T1000 (cell line): ENCODE data around the gene GATA6.
"Not testable (repeated sequence)": the region's sequence is repeated elsewhere in the genome, so short reads cannot be mapped to it uniquely, and the experiment has no call there.

Source experiments
- DNase-seq: peaks from one replicate; lab custom pipeline; 2025; ENCODE audit warnings: mixed read lengths; lab: John Stamatoyannopoulos, UW

GATA6 gene

DNA sequence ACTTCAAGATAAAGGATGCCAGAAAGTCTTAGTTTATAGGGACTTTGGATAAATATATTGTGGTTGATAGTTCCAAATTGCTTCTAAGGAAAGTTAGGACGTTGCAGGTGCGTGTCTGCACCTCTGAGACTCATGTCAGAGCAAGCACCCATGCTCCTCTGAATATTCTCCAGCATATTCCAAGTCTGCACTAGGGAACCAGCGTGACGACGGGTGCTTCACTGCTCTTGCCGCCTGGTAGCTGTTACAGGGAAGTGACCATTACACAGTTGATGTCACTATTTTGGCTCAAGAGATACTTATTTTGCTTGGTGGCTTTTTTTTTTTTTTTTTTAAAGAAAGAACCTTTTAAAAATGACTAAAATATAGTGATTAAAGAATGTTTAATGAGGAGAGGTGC is 35.6 kb downstream of the GATA6 start:
- DNase-seq, result no peak

DNA sequence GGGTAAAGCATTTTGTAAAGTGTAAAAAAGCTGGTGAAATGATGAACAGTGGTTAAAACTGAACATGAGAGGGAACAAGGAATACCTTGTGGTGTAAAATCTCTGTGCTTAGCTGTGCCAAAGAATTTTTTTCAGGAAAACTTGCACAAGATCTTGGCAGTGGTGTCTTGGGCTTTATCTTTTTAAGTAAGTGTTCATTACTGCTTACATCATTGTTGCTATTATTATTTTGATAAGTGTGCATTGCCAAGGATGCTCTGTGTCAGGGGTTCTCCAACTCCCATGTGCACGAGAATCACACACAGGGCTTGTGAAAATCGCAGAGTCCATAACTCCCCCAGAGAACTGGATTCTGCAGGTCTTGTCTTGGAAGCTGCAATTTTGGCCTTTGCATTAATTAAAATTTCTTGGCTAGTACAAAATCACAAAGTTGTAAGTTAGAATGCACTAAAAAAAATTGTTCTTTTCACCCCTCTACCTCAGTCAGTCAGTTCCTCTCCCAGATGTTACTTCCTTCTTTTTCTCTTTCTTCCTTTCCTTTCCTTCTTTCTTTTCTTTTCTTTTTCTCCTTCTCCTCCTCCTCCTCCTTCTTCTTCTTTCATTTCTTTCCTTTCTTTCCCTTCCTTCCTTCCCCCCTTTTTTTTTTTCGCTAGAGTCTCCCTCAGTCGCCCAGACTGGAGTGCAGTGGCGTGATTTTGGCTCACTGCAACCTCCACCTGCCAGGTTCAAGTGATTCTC is 37.8 kb downstream of the GATA6 start:
- no peak for DNase-seq

DNA sequence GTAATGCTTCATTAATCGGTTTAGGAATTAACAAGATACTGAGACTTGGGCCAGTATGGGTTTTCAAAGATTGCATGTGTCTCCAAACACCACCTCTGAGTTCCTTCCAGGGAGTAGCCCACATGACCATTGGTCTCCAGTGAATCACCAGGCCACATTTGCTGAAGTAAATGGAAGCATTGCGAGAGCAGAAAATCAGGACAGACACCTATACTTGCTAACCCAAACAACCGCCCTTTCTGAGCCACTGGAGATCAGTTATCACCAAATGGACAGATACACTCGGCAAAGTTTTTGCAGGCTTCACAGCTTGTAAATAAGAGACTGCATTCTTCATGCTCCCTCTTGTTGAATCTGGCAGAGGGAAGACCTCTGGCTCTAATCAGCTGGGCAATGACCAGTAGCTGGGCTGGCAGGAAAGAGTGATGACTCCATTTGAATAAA is 40.9 kb downstream of the GATA6 start:
- no peak for DNase-seq

DNA sequence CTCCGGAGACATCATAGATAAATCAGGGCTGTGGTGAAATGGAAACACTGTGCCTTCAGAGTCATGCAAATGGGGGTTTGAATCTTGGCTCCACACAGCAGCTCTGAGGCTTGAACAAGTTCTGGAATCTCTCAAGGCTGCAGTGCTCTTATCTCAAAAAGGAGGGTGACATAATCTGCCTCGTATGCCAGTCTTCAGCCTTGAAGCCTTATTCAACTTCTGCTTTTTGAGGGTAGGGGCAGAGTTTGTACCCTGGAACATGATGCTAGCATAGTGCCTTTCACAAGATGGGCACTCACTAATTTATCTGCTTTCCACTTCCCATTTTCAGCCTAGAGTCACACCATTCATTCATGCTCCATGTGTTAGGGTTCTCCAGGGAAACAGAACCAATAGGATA is 42.3 kb downstream of the GATA6 start:
- no peak for DNase-seq

DNA sequence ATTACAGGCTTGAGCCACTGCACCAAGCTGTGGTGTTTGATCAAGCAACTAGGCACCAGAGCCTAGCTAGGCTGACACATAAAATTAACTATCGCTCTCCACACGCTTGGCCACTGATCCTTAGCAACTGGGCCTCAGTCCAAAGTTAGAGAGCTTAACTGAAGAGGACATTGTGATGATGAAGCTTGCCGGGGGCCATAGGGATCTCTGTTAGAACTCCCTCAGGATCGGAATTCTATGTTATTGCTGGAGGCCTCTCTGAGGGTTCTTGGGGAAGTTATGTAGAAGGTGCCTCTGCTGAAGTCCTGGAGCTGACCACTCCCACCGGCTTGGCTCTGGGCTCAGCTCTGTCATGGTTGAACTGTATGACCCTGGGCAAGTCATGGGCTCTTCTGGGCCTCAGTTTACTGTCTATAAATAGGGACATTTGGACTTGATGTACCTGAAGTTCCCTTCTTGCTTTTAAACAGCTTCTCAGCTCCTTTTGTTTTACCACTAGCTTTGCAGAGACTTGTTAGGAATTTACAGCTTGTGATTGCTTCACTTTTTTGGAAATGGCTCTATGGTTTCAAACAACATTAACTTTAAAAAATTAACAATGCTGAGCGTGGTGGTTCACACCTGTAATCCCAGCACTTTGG is 44.1 kb downstream of the GATA6 start:
- no peak for DNase-seq

DNA sequence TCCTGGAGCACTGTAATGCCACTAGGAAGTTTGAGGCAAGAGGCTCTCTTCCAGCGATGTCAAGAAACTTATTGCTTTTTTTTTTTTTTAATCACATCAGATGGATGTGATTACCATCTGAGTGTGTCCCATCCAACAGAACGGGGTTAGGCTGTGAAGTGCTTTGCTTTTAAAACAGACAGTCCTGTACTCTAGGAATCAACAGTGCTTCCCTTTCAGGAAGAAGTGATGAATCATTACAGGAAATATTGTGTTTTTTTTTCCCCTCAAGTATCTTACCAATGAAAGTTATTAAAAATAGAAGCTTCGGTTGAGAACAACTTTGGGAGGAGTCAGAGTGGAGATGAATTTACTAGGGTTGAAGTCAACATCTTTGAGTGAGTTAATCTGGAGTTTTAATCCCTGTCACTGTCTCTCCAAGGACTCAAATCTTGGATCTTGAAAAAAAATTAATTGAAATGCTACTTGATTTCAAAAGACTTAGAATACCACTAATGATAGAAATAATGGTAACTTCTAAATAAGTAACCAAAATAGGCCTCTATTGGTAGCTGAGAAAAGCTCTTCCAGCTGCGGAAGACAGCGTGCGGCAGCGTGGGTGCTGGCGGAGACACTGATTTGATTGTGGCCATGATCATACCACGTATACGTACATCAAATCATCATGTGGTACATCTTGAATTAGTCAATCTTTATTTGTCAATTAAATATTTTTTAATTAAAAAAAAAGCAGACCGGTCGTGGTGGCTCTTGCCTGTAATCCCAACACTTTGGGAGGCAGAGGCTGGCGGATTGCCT is 45.5 kb downstream of the GATA6 start:
- DNase-seq, result no peak

DNA sequence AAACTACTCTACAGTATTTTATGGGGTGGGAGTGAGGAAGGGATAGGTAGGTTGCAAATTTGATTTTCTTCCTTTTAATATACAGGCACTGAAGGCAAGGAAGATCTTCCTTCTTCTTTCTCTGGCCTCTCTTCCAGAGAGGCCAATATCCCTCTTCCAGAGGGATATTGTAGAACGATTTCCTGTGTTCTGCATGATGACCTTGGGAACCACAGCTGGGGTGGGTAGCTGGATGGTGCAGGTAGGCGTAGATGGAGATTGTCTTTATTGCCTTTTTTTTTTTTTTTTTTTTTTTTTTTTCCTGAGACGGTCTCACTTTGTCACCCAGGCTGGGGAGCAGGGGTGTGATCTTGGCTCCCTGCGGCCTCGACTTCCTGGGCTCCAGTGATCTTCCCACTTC is 49.4 kb downstream of the GATA6 start:
- DNase-seq, result no peak

DNA sequence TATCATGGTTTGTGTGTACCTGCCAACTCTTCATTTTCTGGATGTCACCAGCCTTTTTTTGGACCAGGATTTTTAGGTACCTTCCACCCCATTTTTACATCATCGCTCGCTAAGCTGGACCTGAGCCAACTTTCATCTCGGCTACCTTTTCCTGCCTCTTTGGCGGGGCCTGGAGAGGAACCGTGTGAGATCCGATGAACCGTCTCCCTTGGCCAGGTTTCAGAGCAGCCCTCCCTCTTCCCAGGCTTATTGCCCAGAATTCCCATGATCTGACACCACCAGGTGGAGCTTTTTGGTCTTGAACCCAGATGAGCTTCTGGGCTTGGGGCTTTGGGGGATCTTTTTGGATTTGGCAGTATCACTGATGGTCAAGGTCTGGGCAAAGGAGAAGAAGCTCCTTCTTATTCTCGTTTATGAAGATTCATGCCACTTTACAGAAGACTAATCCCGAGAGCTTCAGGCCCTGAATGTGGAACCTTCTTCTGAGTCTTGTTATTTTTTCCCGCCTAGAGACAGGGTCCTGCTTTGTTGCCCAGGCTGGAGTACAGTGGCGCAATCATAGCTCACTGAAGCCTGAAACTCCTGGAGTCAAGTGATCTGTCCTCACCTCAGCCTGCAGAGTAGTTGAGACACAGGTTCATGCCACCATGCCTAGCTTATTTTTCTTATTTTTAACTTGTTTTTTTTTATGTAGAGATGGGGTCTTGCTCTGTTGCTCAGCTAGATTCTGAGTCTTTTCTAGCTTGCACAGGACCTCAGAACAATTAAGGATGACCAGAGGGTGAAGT is 50.4 kb downstream of the GATA6 start:
- DNase-seq, result no peak

DNA sequence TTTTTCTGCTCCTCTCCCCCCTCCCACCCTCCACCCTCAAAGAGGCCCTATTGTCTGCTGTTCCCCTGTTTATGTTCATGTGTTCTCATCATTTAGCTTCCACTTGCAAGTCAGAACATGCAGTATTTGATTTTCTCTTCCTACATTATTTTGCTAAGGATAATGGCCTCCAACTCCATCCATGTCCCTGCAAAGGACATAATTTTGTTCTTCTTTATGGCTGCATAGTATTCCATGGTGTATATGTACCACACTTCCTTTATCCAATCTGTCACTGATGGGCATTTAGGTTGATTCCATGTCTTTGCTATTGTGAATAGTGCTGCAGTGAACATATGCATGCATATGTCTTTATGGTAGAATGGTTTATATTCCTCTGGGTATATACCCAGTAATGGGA is 51.2 kb downstream of the GATA6 start:
- not testable (repeated sequence) for DNase-seq

DNA sequence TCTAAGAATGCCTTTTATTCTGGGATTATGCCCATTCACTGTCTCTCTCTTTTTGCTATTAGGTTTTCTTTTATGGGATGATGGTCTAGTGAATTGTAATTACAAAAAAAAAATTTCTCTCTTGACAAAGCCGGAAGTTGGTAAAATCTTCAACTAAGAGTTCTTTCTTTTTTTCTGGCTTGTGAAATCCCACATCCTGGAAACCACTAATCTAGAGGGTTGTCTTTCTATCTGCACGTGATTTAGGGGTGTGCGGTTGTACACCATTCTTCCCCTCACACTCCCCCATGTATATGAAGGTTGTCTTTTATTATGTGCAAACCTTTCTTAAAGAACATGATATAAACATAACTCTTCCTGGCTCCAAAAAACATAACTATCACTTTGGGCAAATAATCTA is 52.0 kb downstream of the GATA6 start:
- DNase-seq, result no peak

DNA sequence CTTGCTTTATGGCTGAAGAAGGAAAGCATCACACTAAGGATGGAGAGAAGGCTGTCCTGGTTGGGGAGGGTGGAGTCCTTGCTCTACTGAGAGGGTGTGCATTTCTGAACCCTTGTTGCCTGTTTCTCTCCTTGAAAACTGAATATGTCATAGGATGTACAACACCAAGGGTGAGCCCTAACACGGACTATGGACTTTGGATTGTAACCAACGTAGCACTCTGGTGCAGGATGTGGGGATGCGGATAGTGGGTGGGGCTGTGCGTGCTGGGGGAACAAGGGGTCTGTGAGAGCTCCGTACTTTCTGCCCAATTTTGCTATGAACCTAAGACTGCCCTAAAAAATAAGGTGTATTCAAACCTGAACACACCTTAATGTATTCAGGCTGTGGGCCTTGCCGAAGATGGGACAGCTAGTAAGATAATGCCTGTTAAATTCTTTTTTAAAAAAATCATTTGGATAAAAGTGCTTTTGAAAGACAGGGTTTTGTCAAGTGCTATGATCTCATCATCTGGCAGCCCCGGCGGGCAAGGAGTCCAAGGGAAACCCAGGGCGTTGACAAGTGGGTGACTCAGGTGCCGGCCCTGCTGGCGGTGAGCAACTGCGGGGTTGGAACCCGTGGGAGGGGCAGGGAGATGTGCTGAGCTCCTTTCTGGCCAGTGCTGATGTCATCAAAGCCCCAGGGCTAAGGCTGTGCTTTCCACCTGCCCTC is 54.0 kb downstream of the GATA6 start:
- DNase-seq, result peak; percentile 93

DNA sequence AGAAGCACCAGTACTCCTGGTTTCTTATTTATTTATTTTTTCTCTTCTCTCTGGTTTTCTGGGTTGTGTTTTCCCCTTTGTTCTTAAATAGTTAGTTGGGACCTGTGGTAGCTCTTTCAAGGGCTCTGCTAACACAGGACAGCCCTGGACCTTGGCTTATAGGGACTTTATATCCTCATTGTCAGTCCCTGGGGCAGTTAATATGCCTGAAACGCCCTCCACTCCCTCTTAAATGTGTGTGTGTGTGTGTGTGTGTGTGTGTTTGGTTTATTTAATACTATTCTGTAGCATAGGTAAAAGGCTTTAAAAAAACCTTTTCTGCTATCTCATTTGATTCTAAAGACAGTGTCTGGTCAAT is 54.6 kb downstream of the GATA6 start:
- DNase-seq, result no peak

DNA sequence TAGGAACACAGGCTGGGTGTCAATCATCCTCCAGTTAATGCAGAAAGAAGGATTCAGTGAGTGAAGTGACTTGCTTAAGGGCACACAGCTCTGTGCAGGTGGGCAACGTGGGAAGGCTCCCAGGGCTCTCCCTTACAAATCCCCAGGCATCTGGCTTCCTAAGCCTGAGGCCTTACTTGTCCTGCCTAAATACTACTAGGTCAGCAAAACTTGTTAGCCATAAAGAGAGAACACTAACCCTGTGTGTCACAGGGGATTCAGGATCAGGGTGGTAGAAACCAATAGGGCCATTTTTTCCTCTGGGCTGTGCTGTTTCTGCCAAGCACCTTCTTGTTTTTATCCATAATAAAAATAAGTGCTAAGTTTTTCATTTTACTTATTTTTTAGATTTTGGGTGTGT is 55.0 kb downstream of the GATA6 start:
- DNase-seq, result no peak

DNA sequence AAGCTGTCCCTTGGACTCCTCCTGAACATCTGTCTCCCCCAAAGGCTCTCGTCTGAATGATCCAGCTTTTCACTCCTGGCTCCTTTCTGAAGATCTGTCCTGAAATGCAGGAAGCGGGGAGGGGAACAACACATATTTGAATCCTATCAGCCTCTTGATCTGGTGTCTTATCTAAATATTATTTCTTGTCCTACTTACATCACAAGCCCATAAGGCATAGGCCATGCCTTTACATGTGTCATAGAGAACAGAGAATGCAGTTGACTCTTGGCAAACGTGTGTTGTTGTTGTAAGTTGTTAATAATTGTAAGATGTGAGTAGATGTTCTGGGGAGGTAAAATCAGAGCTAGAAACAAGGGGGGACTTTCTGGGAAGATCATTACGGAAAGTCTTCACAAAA is 57.4 kb downstream of the GATA6 start:
- no peak for DNase-seq

DNA sequence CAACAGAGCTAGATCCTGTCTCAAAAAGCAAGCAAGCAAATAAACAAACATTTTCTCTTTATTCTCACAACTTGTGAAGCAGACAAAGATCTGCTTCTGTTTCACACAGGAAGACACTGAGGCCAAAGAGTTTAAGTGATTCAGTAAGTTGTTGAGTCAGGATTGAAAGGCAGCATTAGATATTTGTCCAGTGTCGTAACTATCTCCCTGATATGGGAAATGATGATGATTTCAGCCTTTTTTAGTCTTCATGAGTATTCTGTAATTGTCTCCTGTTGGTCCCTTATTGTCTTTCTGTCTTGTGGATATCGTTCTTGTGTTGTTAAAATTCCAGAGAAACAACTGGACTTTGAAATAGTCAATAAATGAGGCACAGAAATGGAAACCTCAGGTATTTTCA is 59.6 kb downstream of the GATA6 start:
- DNase-seq, result no peak

DNA sequence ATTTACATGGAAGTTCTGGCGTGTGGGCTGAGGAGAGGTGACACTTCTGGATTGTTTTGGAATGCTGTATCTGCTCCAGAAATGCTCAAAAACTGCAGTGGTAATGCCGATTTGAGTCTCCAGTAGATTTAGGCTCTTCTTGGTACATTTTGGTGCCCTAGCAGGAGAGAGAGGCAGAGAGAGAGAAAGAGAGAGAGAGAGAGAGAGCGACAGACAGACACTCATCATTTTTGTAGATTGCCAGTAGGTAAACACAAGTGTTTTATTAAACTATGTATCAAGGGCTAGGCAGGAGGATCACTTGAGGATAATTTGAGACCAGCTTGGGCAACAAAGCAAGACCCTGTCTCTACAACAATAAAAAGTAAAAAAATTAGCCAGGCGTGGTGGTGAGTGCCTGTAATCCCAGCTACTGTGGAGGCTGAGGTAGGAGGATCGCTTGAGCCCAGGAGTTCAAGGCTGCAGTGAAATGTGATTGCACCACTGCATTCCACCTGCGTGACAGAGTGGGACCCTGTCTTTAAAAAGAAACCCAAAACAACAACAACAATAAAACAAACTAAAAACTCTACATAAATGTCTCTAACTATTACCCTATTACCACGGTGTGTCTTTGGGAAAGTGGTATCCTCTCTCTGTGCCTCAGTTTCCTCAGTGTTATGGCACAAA is 60.2 kb downstream of the GATA6 start:
- no peak for DNase-seq

DNA sequence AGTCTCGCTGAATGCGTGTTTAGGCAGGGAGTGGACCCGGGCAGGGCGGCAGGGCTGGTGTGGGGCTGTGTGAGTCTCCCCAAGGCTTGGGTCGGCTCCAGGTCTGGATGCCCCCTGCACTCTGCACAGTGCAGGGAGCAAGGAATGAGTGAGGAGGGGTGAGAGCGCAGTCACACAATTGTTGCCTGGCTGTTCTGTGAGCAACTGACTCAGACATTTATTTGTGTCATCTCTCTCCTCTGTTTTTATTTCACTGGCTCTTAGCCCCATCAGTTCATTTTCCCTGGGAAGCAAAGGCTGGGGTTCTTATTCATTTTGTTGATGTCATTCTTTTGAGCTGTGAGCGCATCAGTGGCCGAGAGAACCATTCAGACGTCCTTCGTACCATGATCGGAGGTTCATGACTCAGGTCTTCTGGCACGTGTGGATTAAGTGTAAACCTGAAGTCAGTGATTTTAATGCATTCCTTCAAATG is 61.1 kb downstream of the GATA6 start:
- DNase-seq, result peak; percentile 65

DNA sequence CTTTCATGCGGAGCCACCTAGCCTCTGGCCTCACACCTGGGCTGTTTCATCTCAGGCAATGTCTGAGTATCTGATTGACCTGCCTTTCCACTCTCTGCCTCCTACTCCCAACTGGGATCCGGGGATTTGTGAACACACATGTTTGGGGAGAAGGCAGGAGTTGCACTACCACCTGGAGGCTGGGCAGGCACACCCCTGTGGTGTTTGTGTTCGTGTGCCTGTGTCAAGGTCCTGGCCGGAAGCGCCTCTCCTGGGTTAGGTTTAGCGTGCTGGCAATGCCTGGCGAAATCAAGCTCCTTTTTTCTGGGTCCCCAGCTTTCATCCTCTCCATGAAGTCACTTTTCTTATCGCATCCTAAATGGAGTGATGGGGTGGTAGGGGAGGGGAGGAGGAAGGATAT is 63.9 kb downstream of the GATA6 start:
- DNase-seq, result no peak

DNA sequence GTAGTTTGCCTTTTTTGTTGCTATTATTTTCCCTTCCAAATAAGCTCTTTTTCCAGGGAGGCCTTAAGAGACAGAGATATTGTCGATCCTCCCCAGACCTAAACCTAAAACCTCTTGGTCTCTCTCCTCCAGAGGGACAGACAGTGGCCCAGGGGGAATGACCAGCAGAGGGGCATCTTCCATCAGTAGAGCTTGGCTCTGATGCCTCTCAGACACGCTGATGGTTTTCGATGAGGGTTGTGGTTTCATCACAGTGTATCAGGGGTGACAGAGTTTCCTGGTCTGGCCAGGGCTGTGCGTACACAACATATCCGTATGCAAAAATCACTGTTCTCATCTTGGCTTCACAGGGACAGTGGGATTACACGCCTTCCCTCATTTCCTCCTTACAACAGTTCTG is 68.6 kb downstream of the GATA6 start:
- no peak for DNase-seq

DNA sequence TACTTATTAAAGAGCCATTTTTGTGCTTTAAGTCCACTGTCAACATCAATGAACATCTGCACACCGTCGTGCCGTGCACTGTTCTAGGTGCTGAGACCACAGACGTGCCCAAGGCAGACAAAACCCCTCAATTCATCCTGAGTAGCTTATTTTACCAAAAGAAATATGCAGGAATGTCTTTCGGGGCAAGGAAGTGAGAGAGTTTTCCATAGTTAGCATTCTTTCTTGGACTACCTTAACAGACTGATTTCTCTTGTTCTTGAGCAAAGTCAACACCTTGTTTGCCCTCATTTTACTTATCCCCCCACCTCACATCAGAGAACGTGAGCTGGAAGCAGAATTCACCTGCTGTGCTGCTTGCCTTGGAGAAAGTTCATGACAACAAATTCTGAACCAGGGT is 69.3 kb downstream of the GATA6 start:
- DNase-seq, result no peak

DNA sequence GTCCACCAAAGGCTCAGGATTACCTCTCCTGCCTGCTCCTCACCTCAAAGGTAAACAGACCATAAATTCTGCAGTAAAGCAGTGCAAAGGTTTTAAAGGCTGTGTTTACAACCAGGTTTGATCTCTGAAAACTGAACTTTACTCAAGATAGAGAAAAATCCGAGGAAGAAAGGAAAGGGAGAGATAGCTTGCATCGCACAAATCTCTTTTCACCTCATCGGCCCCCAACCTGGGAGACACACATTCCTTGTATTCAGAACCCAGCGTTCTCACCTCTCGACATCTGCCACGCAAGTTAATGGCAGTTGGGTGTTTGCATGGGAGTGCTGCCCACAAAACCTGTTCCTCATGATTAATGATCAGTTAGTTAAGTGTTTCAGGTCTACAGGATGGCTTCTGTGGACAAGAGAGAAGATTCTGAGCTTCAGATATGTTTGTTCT is 72.6 kb downstream of the GATA6 start:
- no peak for DNase-seq
